HCT116 (cell line): Measurements from ENCODE around the gene STKLD1. TPM values are rescaled to one million over a fixed set of nuclear protein-coding genes. Genes with fewer than 3 reads are reported as not detected.

Experiments used
- ATAC-seq: fragments of 200-7000 bp; cut with Tn5 transposase; 2 replicates; pipeline ENCODE4 v1.9.1; 2020; ENCODE audit warnings: mild to moderate bottlenecking, moderate library complexity
- BruUV-seq: library from RNA; stranded (reverse); fragments of 400-500 nt; replicated peaks from 2 replicates; lab custom pipeline; 2021; lab: Mats Ljungman, UMichigan
- CTCF ChIA-PET: fragments of 300-600 bp; sonication (Branson Sonifier 250); formaldehyde crosslinking; loops from one replicate; lab custom pipeline; 2021; ENCODE audit warnings: antibody characterized with exemption; lab: Charles Lee
- POLR2A ChIA-PET: fragments of 300-600, 350-600 bp; sonication (Branson Sonifier 250); formaldehyde crosslinking; loops from one replicate; lab custom pipeline; 2021; ENCODE audit warnings: antibody characterized with exemption; lab: Charles Lee
- RAD21 ChIA-PET, 2 experiments: fragments of 300-600 bp; sonication (Branson Sonifier 250); formaldehyde crosslinking; loops; one replicate each; lab custom pipeline; 2023; ENCODE audit warnings: low total read pairs in 2 of 2; ENCODE audit not compliant: uncharacterized antibody in 2 of 2, unreplicated experiment in 2 of 2, low non-redundant PET in 1 of 2; lab: Charles Lee
- DNase-seq: peaks from one replicate; pipeline ENCODE4 v3.0.0-alpha.2; 2010; ENCODE audit warnings: low read depth, low spot score
- H2AFZ ChIP-seq: fragments of 200-600 bp; shearing (Covaris generic), sonication (generic); 2 replicates; pipeline ENCODE4 v1.6.1; 2017; ENCODE audit warnings: low read depth, mixed run types, mixed read lengths, antibody characterized with exemption, low read length; ENCODE audit not compliant: poor library complexity, severe bottlenecking
- H3K27ac ChIP-seq: 2 replicates; pipeline ENCODE4 v1.5.1; 2012; ENCODE audit warnings: low read depth, low read length
- H3K27me3 ChIP-seq: fragments of 200-600 bp; sonication (generic); 2 replicates; pipeline ENCODE4 v1.6.1; 2016; ENCODE audit warnings: mixed run types, low read length, mixed read lengths; ENCODE audit not compliant: insufficient read depth
- H3K36me3 ChIP-seq, 2 experiments: fragments of 200-500 bp in 1 of 2; fragments of 200-600 bp in 1 of 2; sonication (Bioruptor generic) in 1 of 2; sonication (generic) in 1 of 2; 2 replicates each; pipeline versions ENCODE4 v1.5.1 to v1.6.1; 2014 to 2016; ENCODE audit warnings: low read length in 2 of 2, inconsistent platforms in 1 of 2, mixed read lengths in 1 of 2, mixed run types in 1 of 2; ENCODE audit not compliant: insufficient read depth in 2 of 2, control insufficient read depth in 1 of 2
- H3K4me1 ChIP-seq, 2 experiments: fragments of 200-600 bp in 1 of 2; sonication (generic) in 1 of 2; 2 replicates each; pipeline versions ENCODE4 v1.5.1 to v1.6.1; 2012 to 2017; ENCODE audit warnings: low read length in 2 of 2, inconsistent platforms in 1 of 2, mild to moderate bottlenecking in 1 of 2, mixed read lengths in 1 of 2, mixed run types in 1 of 2, moderate library complexity in 1 of 2; ENCODE audit not compliant: insufficient read depth in 2 of 2, control insufficient read depth in 1 of 2
- H3K4me2 ChIP-seq: fragments of 200-600 bp; sonication (generic); 2 replicates; pipeline ENCODE4 v1.6.1; 2017; ENCODE audit warnings: mixed run types, low read length, mixed read lengths
- H3K4me3 ChIP-seq, 2 experiments: fragments of 200-600 bp in 1 of 2; sonication (generic) in 1 of 2; replicated peaks in 1 of 2; 2 replicates each; pipeline ENCODE4 v1.5.1; 2011 to 2016; ENCODE audit warnings: low read length in 2 of 2, control low read depth in 1 of 2, low read depth in 1 of 2, mild to moderate bottlenecking in 1 of 2, mixed read lengths in 1 of 2, mixed run types in 1 of 2
- H3K79me2 ChIP-seq: fragments of 200-600 bp; sonication (generic); 2 replicates; pipeline ENCODE4 v1.6.1; 2017; ENCODE audit warnings: mild to moderate bottlenecking, mixed run types, low read length, moderate library complexity, mixed read lengths; ENCODE audit not compliant: insufficient read depth
- H3K9ac ChIP-seq: fragments of 200-600 bp; sonication (generic); 2 replicates; pipeline ENCODE4 v1.6.1; 2016; ENCODE audit warnings: low read length, mixed read lengths
- H3K9me2 ChIP-seq: fragments of 200-600 bp; sonication (generic), shearing (Covaris generic); 2 replicates; pipeline ENCODE4 v1.6.1; 2017; ENCODE audit warnings: mixed run types, mild to moderate bottlenecking, moderate library complexity; ENCODE audit not compliant: insufficient read depth
- H3K9me3 ChIP-seq, 2 experiments: fragments of 200-500 bp in 1 of 2; fragments of 200-600 bp in 1 of 2; sonication (Bioruptor generic) in 1 of 2; sonication (generic) in 1 of 2; 2 replicates each; pipeline ENCODE4 v1.6.1; 2014 to 2017; ENCODE audit warnings: low read length in 2 of 2, mixed read lengths in 2 of 2, inconsistent platforms in 1 of 2, low read depth in 1 of 2, mild to moderate bottlenecking in 1 of 2, mixed run types in 1 of 2, moderate library complexity in 1 of 2; ENCODE audit not compliant: control insufficient read depth in 1 of 2, insufficient read depth in 1 of 2
- H4K20me1 ChIP-seq: fragments of 200-600 bp; sonication (generic), shearing (Covaris generic); 2 replicates; pipeline ENCODE4 v1.6.1; 2017; ENCODE audit warnings: mixed run types, mild to moderate bottlenecking, moderate library complexity; ENCODE audit not compliant: insufficient read depth
- CBX3 ChIP-seq: IDR thresholded peaks from 2 replicates; pipeline ENCODE4 v1.6.1; 2012; ENCODE audit warnings: low read depth
- POLR2AphosphoS5 ChIP-seq: IDR thresholded peaks from 2 replicates; pipeline ENCODE4 v1.6.1; 2011; ENCODE audit warnings: mild to moderate bottlenecking, low read depth, low read length, moderate library complexity
- SRF ChIP-seq: IDR thresholded peaks from 2 replicates; pipeline ENCODE4 v1.6.1; 2012; ENCODE audit warnings: low read depth
- ZNF274 ChIP-seq: fragments of 200-500 bp; sonication (Bioruptor generic); IDR thresholded peaks from 2 replicates; pipeline ENCODE4 v1.6.1; 2014; ENCODE audit warnings: mild to moderate bottlenecking, low read depth, low read length, inconsistent platforms
- intact Hi-C: fragments of 100-400 bp; cut with micrococcal nuclease; formaldehyde crosslinking; loops from 2 replicates; pipeline ENCODE4 v1.10.0; 2022
- total RNA-seq: library from RNA; stranded (reverse); gene quantifications from one replicate; pipeline ENCODE4 v1.2.1, GENCODE V29; 2021; ENCODE audit not compliant: unreplicated experiment

STKLD1 gene
- total RNA-seq, 1 experiment from 2014 or later: 0.37 TPM

GRCh38 chr9:133454943-133455673 is 78.9 kb downstream of the STKLD1 start:
- CTCF ChIA-PET: no interaction called here

More at GRCh38 chr9:133454943-133455673, 78.9 kb downstream of the STKLD1 start:
- Histone ChIP-seq H3K9ac (no peak overlapping the region), H3K36me3 (no peaks in the 10 kb centered on the region), H3K9me2 (no peaks in the 10 kb centered on the region), H3K79me2 (no peaks in the 10 kb centered on the region), H3K9me3 (no peaks in the 10 kb centered on the region), H3K4me3 (no peak overlapping the region), H3K4me2 (no peak overlapping the region), H3K4me1 (peaks cover 14 to 15% of the 10 kb centered on the region in 2 experiments), H2AFZ (no peak overlapping the region), H3K27ac (no peak overlapping the region), H3K27me3 (no peaks in the 10 kb centered on the region), H4K20me1 (no peaks in the 10 kb centered on the region)
- ChIA-PET POLR2A (no interaction called here), RAD21 (no interaction called here)
- no peak for ATAC-seq
- intact Hi-C loops: no loop called here
- BruUV-seq: no TSS peak
- no peak for TF ChIP-seq CBX3
- TF ChIP-seq ZNF274: no peak
- no peak for TF ChIP-seq SRF
- TF ChIP-seq POLR2AphosphoS5: no peak
- no peak for DNase-seq

Other genes starting within 250 kb of the STKLD1 start
- 0.34 TPM for gene GBGT1, start 212.5 kb upstream of the STKLD1 start, total RNA-seq
- gene OBP2B, start 167.1 kb upstream of the STKLD1 start, total RNA-seq: not detected
- gene ABO, start 101.2 kb upstream of the STKLD1 start, total RNA-seq: 1.2 TPM
- 30.1 TPM for gene SURF6, start 40.2 kb upstream of the STKLD1 start, total RNA-seq
- 18.6 TPM for gene MED22, start 28.2 kb upstream of the STKLD1 start, total RNA-seq
- gene RPL7A, start 28.1 kb upstream of the STKLD1 start, total RNA-seq: 2,837 TPM
- 71.7 TPM for gene SURF1, start 19.9 kb upstream of the STKLD1 start, total RNA-seq
- gene SURF2, start 19.8 kb upstream of the STKLD1 start, total RNA-seq: 27.8 TPM
- gene SURF4, start 306 bp upstream of the STKLD1 start, total RNA-seq: 134 TPM
- 24.6 TPM for gene REXO4, start 41.6 kb downstream of the STKLD1 start, total RNA-seq
- gene ADAMTS13, start 46.0 kb downstream of the STKLD1 start, total RNA-seq: 9.2 TPM
- gene CACFD1, start 83.6 kb downstream of the STKLD1 start, total RNA-seq: 6.9 TPM
- 10.7 TPM for gene SLC2A6, start 102.7 kb downstream of the STKLD1 start, total RNA-seq
- gene MYMK, start 148.6 kb downstream of the STKLD1 start, total RNA-seq: not detected
- gene ADAMTSL2, start 158.3 kb downstream of the STKLD1 start, total RNA-seq: not detected
- gene FAM163B, start 233.0 kb downstream of the STKLD1 start, total RNA-seq: not detected